HepG2 (cell line): ENCODE measurements around the gene ACTR1A. TPM values are rescaled to one million over a fixed set of nuclear protein-coding genes. Genes with fewer than 3 reads are reported as not detected.

Experiments
- ATAC-seq: fragments of 200-7000 bp; cut with Tn5 transposase; 3 replicates; pipeline ENCODE4 v1.9.1; 2020; ENCODE audit warnings: mild to moderate bottlenecking, moderate library complexity
- BruUV-seq: library from RNA; stranded (reverse); fragments of 400-500 nt; replicated peaks from 2 replicates; lab custom pipeline; 2021; lab: Mats Ljungman, UMichigan
- CTCF ChIA-PET: fragments of 300-600 bp; formaldehyde crosslinking; extraction: SDS; loops from one replicate; lab custom pipeline; 2021; ENCODE audit warnings: low total read pairs, inconsistent platforms, low intra/inter-chr PET ratio; lab: Yijun Ruan, JAX
- POLR2A ChIA-PET: fragments of 350-600 bp; sonication (Branson Sonifier 250); formaldehyde crosslinking; loops from one replicate; lab custom pipeline; 2020; ENCODE audit warnings: antibody characterized with exemption, inconsistent platforms; lab: Yijun Ruan, JAX
- DNase-seq: peaks from one replicate; pipeline ENCODE4 v3.0.0-alpha.2; 2015; ENCODE audit warnings: low spot score
- FAIRE-seq: peaks from 3 replicates; lab custom pipeline; 2011; peaks lifted over from hg19 to GRCh38; lab: Jason Lieb, UNC
- H2AFZ ChIP-seq: one replicate; pipeline ENCODE4 v1.6.1; 2011; ENCODE audit warnings: low read length, inconsistent platforms
- H3K27ac ChIP-seq: fragments of 300-600 bp; 3 replicates; pipeline ENCODE4 v1.8.0; 2011; ENCODE audit warnings: mixed run types, mild to moderate bottlenecking, mixed read lengths, low read length, inconsistent platforms; ENCODE audit not compliant: insufficient read depth; ENCODE audit errors: extremely low read length
- H3K27me3 ChIP-seq, 2 experiments: fragments of 200-600 bp in 1 of 2; 2 replicates in 1 of 2; 3 replicates in 1 of 2; pipeline versions ENCODE4 v1.6.0 to v1.8.0; 2011; ENCODE audit warnings: low read length in 2 of 2, mild to moderate bottlenecking in 2 of 2, moderate library complexity in 2 of 2, inconsistent platforms in 1 of 2; ENCODE audit not compliant: insufficient read depth in 2 of 2, control insufficient read depth in 1 of 2
- H3K36me3 ChIP-seq, 2 experiments: fragments of 200-600 bp in 1 of 2; replicated peaks in 1 of 2; 2 replicates in 1 of 2; 3 replicates in 1 of 2; pipeline versions ENCODE4 v1.5.1 to v1.8.0; 2011; ENCODE audit warnings: low read length in 2 of 2, inconsistent platforms in 1 of 2; ENCODE audit not compliant: insufficient read depth in 2 of 2, control insufficient read depth in 1 of 2
- H3K4me1 ChIP-seq: 2 replicates; pipeline ENCODE4 v1.5.1; 2012; ENCODE audit warnings: low read length, inconsistent platforms; ENCODE audit not compliant: insufficient read depth
- H3K4me2 ChIP-seq: 2 replicates; pipeline ENCODE4 v1.6.0; 2011; ENCODE audit warnings: low read depth, low read length, inconsistent platforms
- H3K4me3 ChIP-seq, 3 experiments: fragments of 200-600 bp in 1 of 3; sonication (generic), shearing (Covaris generic) in 1 of 3; replicated peaks in 1 of 3; 2 replicates each; pipeline ENCODE4 v1.5.1; 2011 to 2016; ENCODE audit warnings: low read length in 3 of 3, inconsistent platforms in 2 of 3, low read depth in 2 of 3, mild to moderate bottlenecking in 2 of 3, control low read depth in 1 of 3, mixed read lengths in 1 of 3; ENCODE audit not compliant: insufficient read depth in 1 of 3
- H3K79me2 ChIP-seq: one replicate; pipeline ENCODE4 v1.6.1; 2011; ENCODE audit warnings: low read length, inconsistent platforms; ENCODE audit not compliant: insufficient read depth
- H3K9ac ChIP-seq: 2 replicates; pipeline ENCODE4 v1.6.0; 2011; ENCODE audit warnings: mild to moderate bottlenecking, low read depth, low read length, inconsistent platforms; ENCODE audit not compliant: insufficient read depth
- H3K9me3 ChIP-seq: 2 replicates; pipeline ENCODE4 v1.5.1; 2012; ENCODE audit warnings: mild to moderate bottlenecking, low read length
- H4K20me1 ChIP-seq: 2 replicates; pipeline ENCODE4 v1.6.0; 2011; ENCODE audit warnings: inconsistent platforms, mild to moderate bottlenecking, low read length, moderate library complexity; ENCODE audit not compliant: insufficient read depth
- AGO2 ChIP-seq: fragments of 200-400 bp; formaldehyde crosslinking; optimal IDR thresholded peaks from 2 replicates; pipeline ENCODE3; 2017; ENCODE audit warnings: mild to moderate bottlenecking, low read depth, low read length, moderate library complexity
- ATF1 ChIP-seq: IDR thresholded peaks from 2 replicates; pipeline ENCODE4 v1.6.1; 2016; ENCODE audit warnings: mild to moderate bottlenecking, control low read depth
- ATF7-NPFF ChIP-seq: sonication (generic); formaldehyde crosslinking; IDR thresholded peaks from 2 replicates; pipeline ENCODE4 v1.8.1; 2023; ENCODE audit warnings: mild to moderate bottlenecking, low read depth, missing genetic modification reagents, moderate library complexity
- IKZF5 ChIP-seq: IDR thresholded peaks from 2 replicates; pipeline ENCODE4 v1.6.1; 2018; ENCODE audit warnings: missing genetic modification reagents, mild to moderate bottlenecking, missing compliant biosample characterization
- RXRB ChIP-seq: IDR thresholded peaks from 2 replicates; pipeline ENCODE4 v1.6.1; 2016; ENCODE audit warnings: borderline replicate concordance, missing genetic modification reagents, missing compliant biosample characterization
- ZBED4 ChIP-seq: sonication (generic); formaldehyde crosslinking; IDR thresholded peaks from 2 replicates; pipeline ENCODE4 v1.4.0; 2020; ENCODE audit warnings: missing genetic modification reagents, borderline replicate concordance
- WGBS: methylation state at CpG from one replicate; pipeline ENCODE4 v1.1.6; 2017; ENCODE audit warnings: low lambda C conversion rate; 5-methylcytosine and 5-hydroxymethylcytosine counted together
- in situ Hi-C: cut with HindIII; loops from 2 replicates; pipeline ENCODE4 v1.10.0; 2017; ENCODE audit warnings: low pct_unique_long_range_greater_than_20kb; ENCODE audit not compliant: extremely low pct_ligation_motif_present
- intact Hi-C: fragments of 100-400 bp; cut with micrococcal nuclease; formaldehyde crosslinking; loops from one replicate; pipeline ENCODE4 v1.10.0; 2022; ENCODE audit not compliant: unreplicated experiment
- polyA plus RNA-seq, 8 experiments: library from polyadenylated mRNA; depleted of rRNA in 3 of 8; stranded (reverse) in 7 of 8; unstranded in 1 of 8; fragments of >200 nt; fragmentation: Illumina TruSeq in 4 of 8; extraction: Trizol in 4 of 8; gene quantifications; 2 replicates each; pipeline versions ENCODE4 v1.2.1 to v1.2.3, GENCODE V29; 2011 to 2016; ENCODE audit warnings: low read depth in 4 of 8, missing spikeins in 1 of 8, mixed read lengths in 1 of 8; ENCODE audit not compliant: insufficient read depth in 1 of 8
- total RNA-seq, 5 experiments: library from RNA; depleted of rRNA; stranded (reverse); fragments of >200 nt; fragmentation: Illumina TruSeq; extraction: Trizol; gene quantifications; 2 replicates each; pipeline ENCODE4 v1.2.3, GENCODE V29; 2016; ENCODE audit warnings: low read depth in 1 of 5

The ACTR1A gene
- total and polyA plus RNA-seq, 2 of the 13 experiments (the other 11 are each of a cell fraction or from before 2014, with no cell fraction given): 59.6 to 62.8 TPM

DNA sequence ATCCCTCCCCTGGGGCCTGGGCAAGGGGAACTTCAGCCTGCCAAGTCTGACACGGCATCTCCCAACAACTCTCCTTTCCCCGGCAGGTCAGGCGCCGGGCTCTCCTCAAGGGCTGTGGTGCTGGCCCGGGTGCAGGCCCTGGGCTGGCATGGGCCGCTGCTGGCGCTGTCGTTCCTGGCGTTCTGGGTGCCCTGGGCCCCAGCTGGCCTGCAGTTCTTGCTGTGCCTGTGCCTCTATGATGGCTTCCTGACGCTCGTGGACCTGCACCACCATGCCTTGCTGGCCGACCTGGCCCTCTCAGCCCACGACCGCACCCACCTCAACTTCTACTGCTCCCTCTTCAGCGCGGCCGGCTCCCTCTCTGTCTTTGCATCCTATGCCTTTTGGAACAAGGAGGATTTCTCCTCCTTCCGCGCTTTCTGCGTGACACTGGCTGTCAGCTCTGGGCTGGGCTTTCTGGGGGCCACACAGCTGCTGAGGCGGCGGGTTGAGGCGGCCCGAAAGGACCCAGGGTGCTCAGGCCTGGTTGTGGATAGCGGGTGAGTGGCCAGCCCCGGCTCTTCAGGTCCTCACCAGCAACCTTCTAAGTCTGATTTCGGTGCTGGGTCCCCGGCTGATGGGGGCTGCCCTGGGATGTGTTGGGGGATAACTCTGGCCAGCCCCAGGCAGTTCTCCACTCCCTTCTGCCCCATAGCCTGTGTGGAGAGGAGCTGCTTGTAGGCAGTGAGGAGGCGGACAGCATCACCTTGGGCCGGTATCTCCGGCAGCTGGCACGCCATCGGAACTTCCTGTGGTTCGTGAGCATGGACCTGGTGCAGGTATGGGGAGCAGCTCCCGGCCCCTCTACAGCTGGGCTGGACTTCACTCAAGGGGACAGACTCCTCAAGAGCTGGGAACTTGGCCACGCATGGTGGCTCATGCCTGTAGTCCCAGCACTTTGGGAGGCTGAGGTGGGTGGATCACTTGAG, 31.6 kb downstream of the ACTR1A start:
- no TSS peak for BruUV-seq
- H3K4me2 ChIP-seq: no peak overlapping the region
- H3K4me1 ChIP-seq: no peaks in the 10 kb centered on the region
- intact Hi-C loops (no loop called here), in situ Hi-C loops (loop anchor here (10.0 kb wide), 1 partner anchor 66 kb away; no protein-coding TSS in a partner anchor)
- H2AFZ ChIP-seq: no peak overlapping the region
- CTCF ChIA-PET: no interaction called here
- no peak overlapping the region for H3K4me3 ChIP-seq
- FAIRE-seq (no peak), ATAC-seq (no peak), DNase-seq (no peak)
- no peaks in the 10 kb centered on the region for H3K79me2 ChIP-seq
- 95% methylated on average over 19 of the region's 36 CpGs for WGBS
- POLR2A ChIA-PET: no interaction called here
- no peak overlapping the region for H3K27ac ChIP-seq
- TF ChIP-seq ATF1 (CRISPR knock-in tag): no peak
- TF ChIP-seq IKZF5 (CRISPR knock-in tag): no peak
- no peak for TF ChIP-seq RXRB (CRISPR knock-in tag)
- TF ChIP-seq ATF7-NPFF (CRISPR knock-in tag): no peak
- TF ChIP-seq ZBED4 (CRISPR knock-in tag): no peak
- no peak for TF ChIP-seq AGO2
- no peaks in the 10 kb centered on the region for H3K36me3 ChIP-seq
- H4K20me1 ChIP-seq: no peaks in the 10 kb centered on the region
- no peaks in the 10 kb centered on the region for H3K9me3 ChIP-seq
- H3K27me3 ChIP-seq: no peaks in the 10 kb centered on the region
- no peak overlapping the region for H3K9ac ChIP-seq
